Measurements from ENCODE around the gene BTBD19. TPM values are rescaled to one million over a fixed set of nuclear protein-coding genes. Genes with fewer than 3 reads are reported as not detected.

BTBD19 gene
- polyA plus RNA-seq, 1 of the 3 experiments (the other 2 are of a cell fraction), result 36.9 TPM

DNA sequence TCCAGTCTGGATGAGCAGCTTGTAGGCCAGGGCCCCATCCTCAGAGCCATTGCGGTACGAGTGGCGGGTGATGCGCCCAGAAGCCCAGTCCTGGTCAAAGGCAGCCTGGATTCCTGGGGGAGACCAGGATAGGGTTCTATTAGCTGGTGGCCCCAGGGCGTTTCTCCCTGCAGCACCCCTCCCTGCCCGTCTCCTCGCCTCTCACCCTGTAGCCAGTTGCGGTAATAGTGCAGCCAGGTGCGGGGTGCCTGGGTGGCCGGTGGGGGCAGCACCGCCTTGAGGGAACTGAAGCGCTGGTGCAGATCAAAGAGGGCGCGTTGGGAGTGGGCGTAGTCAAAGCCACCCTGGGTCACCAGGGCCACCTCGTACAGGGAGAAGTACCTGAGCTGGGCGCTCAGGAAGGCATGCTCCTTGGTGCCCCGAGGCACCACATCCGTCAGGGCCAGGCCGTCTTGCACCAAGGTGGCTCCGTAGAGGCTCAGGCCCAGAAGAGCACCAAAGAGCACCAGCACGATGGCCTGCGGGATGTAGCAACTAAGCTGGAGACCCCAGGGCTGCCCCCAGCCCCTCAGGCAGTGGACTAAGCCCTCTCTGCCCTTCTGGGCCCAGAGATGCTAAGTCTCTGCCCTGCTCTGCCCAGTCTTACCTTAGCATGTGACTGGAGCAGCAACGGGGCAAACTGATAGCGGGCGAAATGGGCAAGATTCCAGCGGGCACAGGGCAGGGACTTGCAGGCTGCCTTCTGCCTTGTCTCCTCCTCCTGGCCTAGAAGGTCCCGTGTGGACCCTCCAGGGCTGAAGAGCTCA is 19.1 kb downstream of the BTBD19 start:
- Histone ChIP-seq H3K9ac (no peak overlapping the region), H3K9me2 (no peaks in the 10 kb centered on the region), H3K9me3 (no peaks in the 10 kb centered on the region), H3K79me2 (ENCODE audit: insufficient read depth) (no peaks in the 10 kb centered on the region), H3K4me3 (ENCODE audit: low read depth in 2 of 2, low read length in 1 of 2) (no peak overlapping the region), H3K27ac (ENCODE audit: low read depth in 2 of 2, low read length in 1 of 2) (no peak overlapping the region), H4K20me1 (ENCODE audit: insufficient read depth) (no peaks in the 10 kb centered on the region), H3K4me2 (no peak overlapping the region), H2AFZ (ENCODE audit: low read depth) (no peak overlapping the region), H3K4me1 (ENCODE audit: control insufficient read depth in 1 of 2, insufficient read depth in 2 of 2, low read depth in 1 of 2, low read length in 1 of 2) (no peaks in the 10 kb centered on the region), H3K36me3 (replicated peaks in 1 of 2; ENCODE audit: control insufficient read depth in 1 of 2, insufficient read depth in 2 of 2, low read length in 1 of 2) (no peaks in the 10 kb centered on the region), H3F3A (replicated peaks; ENCODE audit: insufficient read depth) (no peaks in the 10 kb centered on the region), H3K27me3 (ENCODE audit: insufficient read depth) (no peaks in the 10 kb centered on the region)
- DNase-seq, result peak; percentile 33
- ChIA-PET POLR2A (interaction anchor here (1.4 kb wide), 1 partner anchor 52 kb away, joined by 4 read pairs; the partner anchor contains the start of gene RPS8), CTCF (interaction anchor here (0.9 to 2.0 kb wide), 2 partner anchors 8 to 187 kb away, joined by 3 to 5 read pairs; no protein-coding TSS in a partner anchor)
- TF ChIP-seq MEF2A (IDR thresholded peaks at IDR 0.05; ENCODE audit: borderline replicate concordance, low read depth) (no peak), RXRA (IDR thresholded peaks at IDR 0.05; ENCODE audit: borderline replicate concordance, low read depth) (no peak), NFIC (IDR thresholded peaks at IDR 0.05; ENCODE audit: borderline replicate concordance) (no peak), RCOR1 (IDR thresholded peaks at IDR 0.05; ENCODE audit: low read length) (no peak), ELF1 (IDR thresholded peaks at IDR 0.05) (no peak), RFX5 (IDR thresholded peaks at IDR 0.05; ENCODE audit: low read length) (no peak), GABPA (IDR thresholded peaks at IDR 0.05; ENCODE audit: low read depth) (no peak), MXI1 (IDR thresholded peaks at IDR 0.05; ENCODE audit: low read depth, low read length) (no peak), TCF12 (IDR thresholded peaks at IDR 0.05) (no peak), TAF1 (IDR thresholded peaks at IDR 0.05; ENCODE audit: borderline replicate concordance, low read depth, low read length) (no peak), REST (IDR thresholded peaks at IDR 0.05; ENCODE audit: low read depth, low read length) (no peak), GATA2 (CRISPR knock-in tag; IDR thresholded peaks at IDR 0.05) (no peak)
- TF ChIP-seq, protein P1, sequence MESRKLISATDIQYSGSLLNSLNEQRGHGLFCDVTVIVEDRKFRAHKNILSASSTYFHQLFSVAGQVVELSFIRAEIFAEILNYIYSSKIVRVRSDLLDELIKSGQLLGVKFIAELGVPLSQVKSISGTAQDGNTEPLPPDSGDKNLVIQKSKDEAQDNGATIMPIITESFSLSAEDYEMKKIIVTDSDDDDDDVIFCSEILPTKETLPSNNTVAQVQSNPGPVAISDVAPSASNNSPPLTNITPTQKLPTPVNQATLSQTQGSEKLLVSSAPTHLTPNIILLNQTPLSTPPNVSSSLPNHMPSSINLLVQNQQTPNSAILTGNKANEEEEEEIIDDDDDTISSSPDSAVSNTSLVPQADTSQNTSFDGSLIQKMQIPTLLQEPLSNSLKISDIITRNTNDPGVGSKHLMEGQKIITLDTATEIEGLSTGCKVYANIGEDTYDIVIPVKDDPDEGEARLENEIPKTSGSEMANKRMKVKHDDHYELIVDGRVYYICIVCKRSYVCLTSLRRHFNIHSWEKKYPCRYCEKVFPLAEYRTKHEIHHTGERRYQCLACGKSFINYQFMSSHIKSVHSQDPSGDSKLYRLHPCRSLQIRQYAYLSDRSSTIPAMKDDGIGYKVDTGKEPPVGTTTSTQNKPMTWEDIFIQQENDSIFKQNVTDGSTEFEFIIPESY (IDR thresholded peaks at IDR 0.05; ENCODE audit: borderline replicate concordance, low read depth), result no peak
- TF ChIP-seq, protein P2, sequence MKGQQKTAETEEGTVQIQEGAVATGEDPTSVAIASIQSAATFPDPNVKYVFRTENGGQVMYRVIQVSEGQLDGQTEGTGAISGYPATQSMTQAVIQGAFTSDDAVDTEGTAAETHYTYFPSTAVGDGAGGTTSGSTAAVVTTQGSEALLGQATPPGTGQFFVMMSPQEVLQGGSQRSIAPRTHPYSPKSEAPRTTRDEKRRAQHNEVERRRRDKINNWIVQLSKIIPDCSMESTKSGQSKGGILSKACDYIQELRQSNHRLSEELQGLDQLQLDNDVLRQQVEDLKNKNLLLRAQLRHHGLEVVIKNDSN (IDR thresholded peaks at IDR 0.05; ENCODE audit: borderline replicate concordance, low read depth), result no peak
- WGBS (ENCODE audit: low lambda C conversion rate), result 91% methylated on average over 20 of the region's 28 CpGs

Measured in SK-N-SH (cell line).